Measurements from ENCODE around the gene RUNX2.

RUNX2 gene

GRCh38 chr6:45647341-45648261 is 319.5 kb downstream of the RUNX2 start:
- no peak for DNase-seq (ENCODE audit: low read depth)
- no peak overlapping the region for H3K4me3 ChIP-seq (ENCODE audit: control insufficient read depth, low read depth, low read length)
- TF ChIP-seq, protein P1, sequence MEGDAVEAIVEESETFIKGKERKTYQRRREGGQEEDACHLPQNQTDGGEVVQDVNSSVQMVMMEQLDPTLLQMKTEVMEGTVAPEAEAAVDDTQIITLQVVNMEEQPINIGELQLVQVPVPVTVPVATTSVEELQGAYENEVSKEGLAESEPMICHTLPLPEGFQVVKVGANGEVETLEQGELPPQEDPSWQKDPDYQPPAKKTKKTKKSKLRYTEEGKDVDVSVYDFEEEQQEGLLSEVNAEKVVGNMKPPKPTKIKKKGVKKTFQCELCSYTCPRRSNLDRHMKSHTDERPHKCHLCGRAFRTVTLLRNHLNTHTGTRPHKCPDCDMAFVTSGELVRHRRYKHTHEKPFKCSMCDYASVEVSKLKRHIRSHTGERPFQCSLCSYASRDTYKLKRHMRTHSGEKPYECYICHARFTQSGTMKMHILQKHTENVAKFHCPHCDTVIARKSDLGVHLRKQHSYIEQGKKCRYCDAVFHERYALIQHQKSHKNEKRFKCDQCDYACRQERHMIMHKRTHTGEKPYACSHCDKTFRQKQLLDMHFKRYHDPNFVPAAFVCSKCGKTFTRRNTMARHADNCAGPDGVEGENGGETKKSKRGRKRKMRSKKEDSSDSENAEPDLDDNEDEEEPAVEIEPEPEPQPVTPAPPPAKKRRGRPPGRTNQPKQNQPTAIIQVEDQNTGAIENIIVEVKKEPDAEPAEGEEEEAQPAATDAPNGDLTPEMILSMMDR (conservative IDR thresholded peaks at IDR 0.05; ENCODE audit: control insufficient read depth, insufficient read depth, low read depth, low read length): no peak

- TF ChIP-seq, protein P1 (conservative IDR thresholded peaks at IDR 0.05; ENCODE audit: control insufficient read depth, insufficient read depth, low read depth, low read length): no peak
- no peak for DNase-seq (ENCODE audit: low read depth)
These were observed 320.1 kb downstream of the RUNX2 start for GRCh38 chr6:45648262-45648620.

DNA sequence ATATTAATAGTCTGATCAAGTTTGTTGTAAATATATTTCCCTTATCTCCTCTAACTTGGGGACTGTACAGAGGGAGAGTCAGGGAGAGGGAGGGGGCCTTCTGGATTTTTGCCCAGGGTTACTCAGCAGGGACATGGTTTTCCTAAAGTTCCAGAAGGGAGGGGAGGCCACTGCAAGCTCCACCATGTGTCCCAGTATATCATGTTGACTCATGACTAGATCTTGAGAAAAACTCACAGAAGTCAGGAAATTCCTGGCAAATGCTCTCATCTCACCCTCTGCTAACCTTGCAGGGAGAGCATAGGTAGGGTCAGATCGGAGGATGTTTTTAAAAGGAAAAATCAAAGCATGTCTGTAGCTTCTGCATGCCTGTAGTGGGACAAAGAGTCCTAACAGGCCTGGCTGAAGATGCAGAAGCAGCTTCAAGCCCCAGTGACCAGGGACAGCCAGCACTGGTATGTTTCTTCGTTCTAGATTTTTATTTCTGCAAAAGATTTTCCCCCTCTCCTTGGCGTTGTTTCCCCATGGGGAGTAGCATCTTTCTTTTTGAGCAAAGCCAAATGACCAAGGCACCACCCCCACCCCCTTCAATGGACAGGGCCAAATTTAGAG is 322.5 kb downstream of the RUNX2 start:
- TF ChIP-seq, protein P1 (conservative IDR thresholded peaks at IDR 0.05; ENCODE audit: control insufficient read depth, insufficient read depth, low read depth, low read length): no peak
- no peak overlapping the region for H3K4me3 ChIP-seq (ENCODE audit: control insufficient read depth, low read depth, low read length)
- peak; percentile 98 for DNase-seq (ENCODE audit: low read depth)

More at GRCh38 chr6:45648262-45648620, 320.1 kb downstream of the RUNX2 start:
- no peak overlapping the region for H3K4me3 ChIP-seq (ENCODE audit: control insufficient read depth, low read depth, low read length)

DNA sequence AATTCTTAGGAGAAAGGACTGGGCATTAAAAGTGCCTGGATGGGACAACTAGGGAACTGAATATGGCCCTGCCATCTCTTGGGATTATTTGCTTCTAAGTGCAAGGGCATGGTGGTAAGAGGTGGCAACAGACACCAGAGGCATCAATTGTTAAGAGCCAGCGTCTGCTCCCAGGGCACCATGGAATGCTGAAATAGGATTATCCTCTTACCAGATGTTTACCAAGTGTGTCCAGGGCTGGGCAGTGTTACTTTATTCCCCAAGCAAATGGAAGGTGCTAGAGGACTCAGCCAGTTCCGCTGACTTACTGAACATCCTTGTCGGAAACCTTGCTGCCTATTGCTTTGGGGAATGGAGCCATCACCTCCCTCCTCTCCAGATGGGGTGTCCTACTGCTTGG is 323.2 kb downstream of the RUNX2 start:
- TF ChIP-seq, protein P1 (conservative IDR thresholded peaks at IDR 0.05; ENCODE audit: control insufficient read depth, insufficient read depth, low read depth, low read length): no peak
- no peak overlapping the region for H3K4me3 ChIP-seq (ENCODE audit: control insufficient read depth, low read depth, low read length)
- DNase-seq (ENCODE audit: low read depth): no peak

DNA sequence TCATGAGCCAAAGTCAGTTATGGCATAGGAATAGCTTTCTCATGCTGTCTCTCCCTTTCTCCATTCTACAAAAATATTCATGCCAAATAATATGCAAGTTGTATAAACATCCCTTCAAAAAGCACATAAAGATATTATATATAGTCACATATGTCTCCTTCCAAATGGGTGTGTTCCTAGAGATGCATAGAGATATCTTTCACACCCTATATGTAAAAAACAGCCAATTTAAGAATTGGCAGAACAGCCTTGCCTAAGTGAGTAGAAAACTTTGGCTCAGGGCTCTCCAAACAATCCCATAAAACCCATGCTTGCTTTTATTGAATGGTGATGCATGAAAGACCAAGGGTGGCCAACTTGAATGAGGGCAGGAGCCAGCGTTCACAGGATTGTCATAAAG is 324.3 kb downstream of the RUNX2 start:
- TF ChIP-seq, protein P1 (conservative IDR thresholded peaks at IDR 0.05; ENCODE audit: control insufficient read depth, insufficient read depth, low read depth, low read length): no peak
- H3K4me3 ChIP-seq (ENCODE audit: control insufficient read depth, low read depth, low read length): no peak overlapping the region
- DNase-seq (ENCODE audit: low read depth): no peak

DNA sequence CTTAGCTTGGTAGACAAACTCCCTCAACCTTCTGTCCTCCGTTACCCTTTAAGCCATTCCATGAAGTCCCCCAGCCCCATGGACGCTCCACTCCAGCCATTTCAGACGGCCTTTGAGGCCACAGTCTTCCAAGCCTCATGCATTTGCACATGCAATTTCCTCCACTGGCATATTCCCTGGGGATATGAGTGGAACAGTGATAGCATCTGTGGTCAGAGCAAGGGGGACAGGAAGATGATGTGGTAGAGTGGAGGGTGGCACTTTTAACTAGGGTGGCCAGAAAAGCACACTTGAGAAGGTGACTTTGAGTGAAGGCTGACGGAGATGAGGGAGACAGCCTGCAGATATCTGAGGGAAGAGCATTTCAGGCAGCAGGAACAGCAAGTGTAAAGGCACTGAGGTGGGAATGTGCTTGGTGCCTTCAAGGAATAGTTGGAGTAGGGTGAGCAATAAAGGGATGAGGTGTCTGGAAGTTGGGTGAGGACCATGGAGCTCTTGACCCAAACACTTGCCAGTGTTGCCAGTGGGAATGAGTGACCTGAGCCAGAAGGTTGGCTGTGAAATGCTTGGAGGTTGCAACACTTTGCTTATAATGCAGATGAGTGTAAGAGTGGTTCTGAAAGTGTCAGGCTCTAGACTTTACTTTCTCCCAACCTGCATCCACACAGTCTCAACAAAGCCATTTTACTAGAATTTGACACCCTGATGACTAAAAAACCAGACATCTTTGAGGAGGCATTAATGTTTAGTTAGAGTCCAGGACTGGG is 325.2 kb downstream of the RUNX2 start:
- no peak overlapping the region for H3K4me3 ChIP-seq (ENCODE audit: control insufficient read depth, low read depth, low read length)
- TF ChIP-seq, protein P1 (conservative IDR thresholded peaks at IDR 0.05; ENCODE audit: control insufficient read depth, insufficient read depth, low read depth, low read length): no peak
- DNase-seq (ENCODE audit: low read depth): peak; percentile 52
